H1 (cell line): ENCODE data around the gene RCE1. TPM values are rescaled to one million over a fixed set of nuclear protein-coding genes. Genes with fewer than 3 reads are reported as not detected.

ENCODE experiments used
- HDAC2 ChIP-seq, 2 experiments: fragments of 300-600 bp in 1 of 2; sonication (generic) in 1 of 2; IDR thresholded peaks; 2 replicates each; pipeline ENCODE4 v1.6.1; 2011 to 2012; ENCODE audit warnings: low read depth in 2 of 2, low read length in 2 of 2, mild to moderate bottlenecking in 2 of 2, moderate library complexity in 2 of 2, borderline replicate concordance in 1 of 2, inconsistent platforms in 1 of 2
- NRF1 ChIP-seq: IDR thresholded peaks from 2 replicates; pipeline ENCODE4 v1.6.1; 2011; ENCODE audit warnings: mild to moderate bottlenecking, low read depth, low read length, improper control_type of control experiment
- RNF2 ChIP-seq: fragments of 200-900, 300-1000 bp; sonication (generic); IDR thresholded peaks from 2 replicates; pipeline ENCODE4 v1.7.1; 2016; ENCODE audit warnings: borderline replicate concordance, low read depth, mild to moderate bottlenecking, antibody characterized with exemption, low read length; ENCODE audit not compliant: poor library complexity, severe bottlenecking; ENCODE audit errors: missing control alignments
- polyA plus RNA-seq, 7 experiments: library from polyadenylated mRNA; depleted of rRNA in 3 of 7; stranded (reverse) in 5 of 7; unstranded in 2 of 7; fragments of >200 nt in 5 of 7; fragments of 200-250 nt in 2 of 7; gene quantifications; 1 replicate in 5 of 7; 2 replicates in 1 of 7; 4 replicates in 1 of 7; pipeline versions ENCODE4 v1.2.1 to v1.2.3, GENCODE V29; 2011 to 2013; ENCODE audit warnings: missing spikeins in 2 of 7, mixed read lengths in 2 of 7
- total RNA-seq: library from RNA; stranded (reverse); fragmentation: NEBNext Ultra II Directional; extraction: Animal tissue kit (Norgen Biotek cat#: 25700); gene quantifications from 2 replicates; pipeline ENCODE4 v1.2.1, GENCODE V29; 2021
- TF ChIP-seq, protein P1 (sequence below): IDR thresholded peaks from 2 replicates; pipeline ENCODE4 v1.6.1; 2011; ENCODE audit warnings: low read length, improper control_type of control experiment

The RCE1 gene
- total and polyA plus RNA-seq, 2 of the 8 experiments (the other 6 are each of a cell fraction or from before 2014, with no cell fraction given): 35.8 to 84.8 TPM

DNA sequence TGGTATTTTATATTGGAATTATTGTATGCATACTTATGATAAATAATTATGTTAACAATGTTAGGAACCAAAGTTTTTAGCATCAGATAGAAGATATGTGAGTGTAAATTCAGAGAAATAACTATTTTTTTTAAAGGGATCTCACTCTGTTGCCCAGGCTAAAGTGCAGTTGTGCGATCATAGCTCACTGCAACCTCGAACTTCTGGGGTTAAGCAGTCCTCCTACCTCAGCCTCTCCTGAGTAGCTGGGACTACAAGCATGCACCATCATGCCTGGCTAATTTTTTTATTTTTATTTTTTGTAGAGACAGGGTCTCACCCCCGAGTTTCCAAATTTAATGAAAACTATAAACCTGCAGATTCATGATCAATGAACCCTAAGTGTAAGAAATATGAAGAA is 33.6 kb upstream of the RCE1 start (continued):
- TF ChIP-seq, protein P1, sequence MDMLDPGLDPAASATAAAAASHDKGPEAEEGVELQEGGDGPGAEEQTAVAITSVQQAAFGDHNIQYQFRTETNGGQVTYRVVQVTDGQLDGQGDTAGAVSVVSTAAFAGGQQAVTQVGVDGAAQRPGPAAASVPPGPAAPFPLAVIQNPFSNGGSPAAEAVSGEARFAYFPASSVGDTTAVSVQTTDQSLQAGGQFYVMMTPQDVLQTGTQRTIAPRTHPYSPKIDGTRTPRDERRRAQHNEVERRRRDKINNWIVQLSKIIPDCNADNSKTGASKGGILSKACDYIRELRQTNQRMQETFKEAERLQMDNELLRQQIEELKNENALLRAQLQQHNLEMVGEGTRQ: no peak
- TF ChIP-seq RNF2: no peak
- TF ChIP-seq NRF1: no peak
- no peak for TF ChIP-seq HDAC2 (IDR thresholded peaks at IDR 0.05; ENCODE audit: borderline replicate concordance in 1 of 2, low read depth in 2 of 2, low read length in 2 of 2)
